CD14-positive monocyte (primary cell): Measurements from ENCODE around the gene FOXRED2. TPM values are rescaled to one million over a fixed set of nuclear protein-coding genes. Genes with fewer than 3 reads are reported as not detected.

Experiments used
- DNase-seq, 3 donors: peaks; one replicate each; pipeline ENCODE4 v3.0.0-alpha.2; 2011 to 2022
- H2AFZ ChIP-seq: 2 replicates; pipeline ENCODE4 v1.6.0; 2012; ENCODE audit warnings: mild to moderate bottlenecking, low read depth, low read length, inconsistent platforms; ENCODE audit not compliant: insufficient read depth, poor library complexity, severe bottlenecking
- H3K27ac ChIP-seq, 2 donors: 1 replicate in 1 of 2; 2 replicates in 1 of 2; pipeline ENCODE4 v1.5.1; 2012 to 2013; ENCODE audit warnings: low read length in 2 of 2, control low read depth in 1 of 2, inconsistent platforms in 1 of 2, low read depth in 1 of 2, mild to moderate bottlenecking in 1 of 2
- H3K27me3 ChIP-seq, 2 donors: one replicate each; pipeline versions ENCODE4 v1.6.0 to v1.6.1; 2011 to 2013; ENCODE audit warnings: low read length in 2 of 2; ENCODE audit not compliant: control insufficient read depth in 2 of 2, insufficient read depth in 2 of 2
- H3K36me3 ChIP-seq, 2 donors: replicated peaks in 1 of 2; 1 replicate in 1 of 2; 2 replicates in 1 of 2; pipeline versions ENCODE4 v1.5.1 to v1.6.1; 2012 to 2013; ENCODE audit warnings: low read length in 2 of 2, control low read depth in 1 of 2, inconsistent platforms in 1 of 2, mild to moderate bottlenecking in 1 of 2; ENCODE audit not compliant: insufficient read depth in 2 of 2, control insufficient read depth in 1 of 2
- H3K4me1 ChIP-seq, 2 donors: 1 replicate in 1 of 2; 2 replicates in 1 of 2; pipeline versions ENCODE4 v1.5.1 to v1.6.1; 2012 to 2013; ENCODE audit warnings: low read length in 2 of 2, control low read depth in 1 of 2, inconsistent platforms in 1 of 2, mild to moderate bottlenecking in 1 of 2, moderate library complexity in 1 of 2; ENCODE audit not compliant: insufficient read depth in 2 of 2, control insufficient read depth in 1 of 2
- H3K4me2 ChIP-seq: replicated peaks from 2 replicates; pipeline ENCODE3; 2012; ENCODE audit warnings: low read length, moderate library complexity, mild to moderate bottlenecking; ENCODE audit not compliant: poor library complexity, severe bottlenecking; ENCODE audit errors: extremely low read depth
- H3K4me3 ChIP-seq, 3 experiments: fragments of 200-600 bp in 1 of 3; sonication (generic) in 1 of 3; replicated peaks in 1 of 3; 1 replicate in 2 of 3; 2 replicates in 1 of 3; pipeline ENCODE4 v1.5.1; 2011 to 2013; ENCODE audit warnings: low read length in 3 of 3, mild to moderate bottlenecking in 3 of 3, control low read depth in 2 of 3, low read depth in 2 of 3, inconsistent platforms in 1 of 3, moderate library complexity in 1 of 3
- H3K79me2 ChIP-seq: 2 replicates; pipeline ENCODE4 v1.6.0; 2012; ENCODE audit warnings: mild to moderate bottlenecking, control low read depth, inconsistent platforms, low read length, moderate library complexity; ENCODE audit not compliant: insufficient read depth
- H3K9ac ChIP-seq: 2 replicates; pipeline ENCODE4 v1.6.0; 2017; ENCODE audit warnings: low read length, mild to moderate bottlenecking; ENCODE audit not compliant: insufficient read depth, poor library complexity, severe bottlenecking
- H3K9me3 ChIP-seq, 2 donors: replicated peaks in 1 of 2; 1 replicate in 1 of 2; 2 replicates in 1 of 2; pipeline versions ENCODE4 v1.5.1 to v1.6.1; 2012 to 2013; ENCODE audit warnings: low read length in 2 of 2, control low read depth in 1 of 2; ENCODE audit not compliant: control insufficient read depth in 1 of 2, insufficient read depth in 1 of 2
- H4K20me1 ChIP-seq: 2 replicates; pipeline ENCODE4 v1.6.0; 2012; ENCODE audit warnings: mild to moderate bottlenecking, low read length, control low read depth, moderate library complexity; ENCODE audit not compliant: insufficient read depth
- H3K27ac Mint-ChIP-seq, 7 donors: one replicate each; pipeline ENCODE4 v1.8.0; 2020; ENCODE audit warnings: mild to moderate bottlenecking in 7 of 7, mixed read lengths in 7 of 7, moderate library complexity in 6 of 7, inconsistent platforms in 2 of 7
- H3K27me3 Mint-ChIP-seq, 3 donors: one replicate each; pipeline ENCODE4 v1.8.0; 2021 to 2022; ENCODE audit warnings: low read depth in 3 of 3, mild to moderate bottlenecking in 3 of 3, mixed read lengths in 3 of 3, moderate library complexity in 3 of 3, inconsistent platforms in 1 of 3
- H3K36me3 Mint-ChIP-seq, 2 donors: one replicate each; pipeline ENCODE4 v1.8.0; 2020; ENCODE audit warnings: mixed read lengths in 2 of 2, inconsistent platforms in 1 of 2, mild to moderate bottlenecking in 1 of 2
- H3K4me1 Mint-ChIP-seq: one replicate; pipeline ENCODE4 v1.8.0; 2020; ENCODE audit warnings: mild to moderate bottlenecking, mixed read lengths
- H3K4me3 Mint-ChIP-seq, 2 donors: one replicate each; pipeline ENCODE4 v1.8.0; 2020; ENCODE audit warnings: mild to moderate bottlenecking in 2 of 2, mixed read lengths in 2 of 2, moderate library complexity in 1 of 2
- H3K9me3 Mint-ChIP-seq, 7 donors: one replicate each; pipeline ENCODE4 v1.8.0; 2020 to 2022; ENCODE audit warnings: mixed read lengths in 7 of 7, mild to moderate bottlenecking in 6 of 7, moderate library complexity in 6 of 7, inconsistent platforms in 2 of 7
- CTCF ChIP-seq: fragments of 200-600 bp; IDR thresholded peaks from one replicate; pipeline ENCODE4 v1.8.0; 2022; ENCODE audit warnings: antibody characterized with exemption, mild to moderate bottlenecking
- WGBS: methylation state at CpG from one replicate; pipeline ENCODE4 v1.1.5; 2013; ENCODE audit warnings: missing lambda C conversion rate; ENCODE audit not compliant: insufficient coverage; 5-methylcytosine and 5-hydroxymethylcytosine counted together
- intact Hi-C, 2 donors: fragments of 100-400 bp; cut with micrococcal nuclease; formaldehyde crosslinking; loops; one replicate each; pipeline versions ENCODE4 v1.15.0 to v1.15.1; 2023
- polyA plus RNA-seq, 3 donors: library from polyadenylated mRNA; depleted of rRNA in 1 of 3; unstranded in 2 of 3; stranded (reverse) in 1 of 3; fragments of 300-500 nt in 2 of 3; fragments of >200 nt in 1 of 3; fragmentation: Illumina TruSeq in 2 of 3; gene quantifications; 1 replicate in 2 of 3; 2 replicates in 1 of 3; pipeline ENCODE4 v1.2.3, GENCODE V29; 2012 to 2021

FOXRED2 gene
- polyA plus RNA-seq, 3 donors: 1.5 to 2.0 (median 1.9) TPM

- Mint-ChIP-seq H3K9me3 (no peaks in the 10 kb centered on the region), H3K4me1 (peaks cover 57% of the 10 kb centered on the region), H3K27ac (peak overlapping the region in 1 of 7 donors; percentile 71), H3K4me3 (no peak overlapping the region), H3K27me3 (peaks cover 3 to 10% (median 6%) of the 10 kb centered on the region in 3 donors), H3K36me3 (peaks cover 44 to 56% of the 10 kb centered on the region in 2 donors)
- H2AFZ ChIP-seq: no peak overlapping the region
- intact Hi-C loops: no loop called here
- peaks cover 56 to 59% of the 10 kb centered on the region in 2 donors for H3K4me1 ChIP-seq
- H4K20me1 ChIP-seq: peaks cover 58% of the 10 kb centered on the region
- no peak for TF ChIP-seq CTCF
- H3K9ac ChIP-seq: no peak overlapping the region
- no peak overlapping the region for H3K4me2 ChIP-seq
- H3K27ac ChIP-seq: no peak overlapping the region
- peaks cover 31% of the 10 kb centered on the region for H3K79me2 ChIP-seq
- no peaks in the 10 kb centered on the region for H3K9me3 ChIP-seq
- no peaks in the 10 kb centered on the region for H3K27me3 ChIP-seq
- 78% methylated on average over 14 of the region's 14 CpGs for WGBS
- no peak overlapping the region for H3K4me3 ChIP-seq
- H3K36me3 ChIP-seq: peaks cover 26 to 35% of the 10 kb centered on the region in 2 donors
- no peak for DNase-seq
These were observed 37.6 kb downstream of the FOXRED2 start for GRCh38 chr22:36469094-36469710.

DNA sequence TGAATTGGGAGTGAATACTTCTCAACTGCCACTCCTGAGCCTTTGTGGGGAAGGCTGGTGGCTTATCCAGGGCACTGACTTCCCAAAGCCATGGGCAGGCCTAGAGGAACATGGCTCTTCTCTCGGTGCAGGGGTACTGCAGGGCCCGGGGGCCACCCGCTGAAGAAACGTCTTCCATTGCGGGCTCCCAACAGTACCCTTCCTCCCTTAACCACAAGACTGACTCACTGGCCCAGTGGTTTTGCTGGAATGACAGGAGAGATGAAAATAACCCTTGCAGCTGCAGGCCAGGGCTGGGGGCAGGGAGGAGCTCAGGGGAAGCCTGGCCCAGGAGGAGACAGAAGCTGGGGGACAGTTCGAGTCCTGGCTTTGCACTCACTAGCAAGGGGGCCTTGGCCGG, 38.9 kb downstream of the FOXRED2 start:
- Histone ChIP-seq H3K9me3 (no peaks in the 10 kb centered on the region), H3K4me3 (peak overlapping the region in 1 of 3 experiments; percentile 13), H3K36me3 (peaks cover 17 to 23% of the 10 kb centered on the region in 2 donors), H3K4me1 (peaks cover 46 to 50% of the 10 kb centered on the region in 2 donors), H4K20me1 (peaks cover 50% of the 10 kb centered on the region), H3K79me2 (peaks cover 27% of the 10 kb centered on the region), H3K27ac (no peak overlapping the region), H3K27me3 (no peaks in the 10 kb centered on the region), H3K9ac (no peak overlapping the region), H3K4me2 (peak overlapping the region; percentile 35), H2AFZ (no peak overlapping the region)
- H3K27me3 Mint-ChIP-seq: peaks cover 6 to 10% (median 8%) of the 10 kb centered on the region in 3 donors
- H3K4me1 Mint-ChIP-seq: peaks cover 47% of the 10 kb centered on the region
- intact Hi-C loops: no loop called here
- WGBS: 0% methylated on average over 2 of the region's 7 CpGs
- peak overlapping the region in 1 of 2 donors; percentile 79 for H3K4me3 Mint-ChIP-seq
- DNase-seq: peak; percentile 37 to 71 (median 42)
- peak overlapping the region in 5 of 7 donors; percentile 7 to 87 (median 54) for H3K27ac Mint-ChIP-seq
- TF ChIP-seq CTCF: no peak
- H3K9me3 Mint-ChIP-seq: no peaks in the 10 kb centered on the region
- H3K36me3 Mint-ChIP-seq: peaks cover 37 to 43% of the 10 kb centered on the region in 2 donors
